ENCODE measurements around the gene AGAP3.
A peak's percentile ranks its signal among the peaks of the same experiment; 100 is the strongest.

AGAP3 gene

GRCh38 chr7:151172273-151173141 is 86.2 kb downstream of the AGAP3 start:
- in situ Hi-C loops (cut with MboI; ENCODE audit: low pct_unique_long_range_greater_than_20kb, low sequenced_read_pairs), result no loop called here
- peak; percentile 80 for DNase-seq

DNA sequence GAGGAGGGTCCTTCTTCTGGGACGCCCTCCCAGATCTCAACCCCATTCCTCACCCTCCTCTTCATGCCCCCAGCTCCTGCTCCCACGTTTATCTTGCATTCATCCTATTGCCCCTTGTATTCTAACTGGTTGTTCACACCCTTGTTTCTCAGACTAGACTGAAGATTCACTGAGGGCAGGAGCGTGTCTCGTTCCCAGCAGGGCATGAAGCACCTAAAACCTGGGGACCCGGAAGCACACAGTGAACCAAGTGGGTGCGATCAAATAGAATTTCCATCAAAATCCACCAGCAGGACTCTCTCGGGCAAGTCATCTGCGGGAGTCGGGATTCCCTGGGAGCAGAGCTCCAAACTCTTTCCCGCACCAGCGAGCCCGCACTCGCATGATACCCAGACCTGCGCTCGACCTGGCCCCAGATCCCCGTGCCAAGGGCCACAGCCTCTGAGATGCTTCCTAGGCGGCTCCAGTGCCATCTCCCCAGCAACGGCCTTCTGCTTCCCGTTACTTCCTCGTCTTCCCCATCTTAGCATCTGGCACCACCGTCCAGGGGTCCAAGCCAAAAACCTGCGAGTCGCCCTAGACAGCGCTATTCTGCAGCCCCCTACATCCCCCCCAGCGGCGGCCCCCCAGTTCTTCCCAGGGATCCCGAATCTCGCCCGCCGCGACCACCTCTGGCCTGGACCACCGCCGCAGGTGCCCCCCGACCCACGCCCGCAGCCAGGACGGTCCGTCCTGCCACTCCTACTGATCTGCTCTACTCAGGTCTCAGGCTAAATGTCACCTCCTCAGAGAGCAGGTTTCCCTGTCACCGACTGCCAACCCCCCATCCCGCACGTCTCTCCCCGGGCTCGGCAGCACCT is 87.3 kb downstream of the AGAP3 start:
- no peak for DNase-seq
- in situ Hi-C loops (cut with MboI; ENCODE audit: low pct_unique_long_range_greater_than_20kb, low sequenced_read_pairs), result no loop called here

GRCh38 chr7:151174246-151175046 is 88.2 kb downstream of the AGAP3 start:
- in situ Hi-C loops (cut with MboI; ENCODE audit: low pct_unique_long_range_greater_than_20kb, low sequenced_read_pairs), result no loop called here
- DNase-seq, result no peak

- no peak for DNase-seq
- in situ Hi-C loops (cut with MboI; ENCODE audit: low pct_unique_long_range_greater_than_20kb, low sequenced_read_pairs), result no loop called here
Observed at GRCh38 chr7:151175047-151175792, 88.9 kb downstream of the AGAP3 start.

- no peak for DNase-seq
- in situ Hi-C loops (cut with MboI; ENCODE audit: low pct_unique_long_range_greater_than_20kb, low sequenced_read_pairs), result no loop called here
Observed at GRCh38 chr7:151175793-151176311, 89.6 kb downstream of the AGAP3 start.

DNA sequence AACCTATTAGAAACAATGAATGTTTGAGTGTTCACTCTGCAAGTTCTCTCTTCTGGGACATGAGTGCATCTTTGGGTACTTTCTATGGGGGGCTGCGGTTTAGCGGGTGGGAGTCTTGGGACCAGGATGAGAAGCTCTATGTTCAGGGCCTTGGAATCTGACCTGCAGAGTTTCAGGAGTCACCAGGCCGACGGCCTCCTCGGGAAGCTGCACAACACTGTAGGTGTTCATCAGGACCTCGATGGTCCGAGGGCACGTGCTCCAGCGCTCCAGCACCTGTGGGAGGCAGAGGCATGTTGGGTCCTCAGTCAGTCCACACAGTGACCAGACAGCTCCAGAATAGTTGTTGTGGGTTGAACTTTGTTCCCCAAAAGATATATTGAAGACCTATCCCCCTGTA is 90.1 kb downstream of the AGAP3 start:
- in situ Hi-C loops (cut with MboI; ENCODE audit: low pct_unique_long_range_greater_than_20kb, low sequenced_read_pairs), result no loop called here
- no peak for DNase-seq

DNA sequence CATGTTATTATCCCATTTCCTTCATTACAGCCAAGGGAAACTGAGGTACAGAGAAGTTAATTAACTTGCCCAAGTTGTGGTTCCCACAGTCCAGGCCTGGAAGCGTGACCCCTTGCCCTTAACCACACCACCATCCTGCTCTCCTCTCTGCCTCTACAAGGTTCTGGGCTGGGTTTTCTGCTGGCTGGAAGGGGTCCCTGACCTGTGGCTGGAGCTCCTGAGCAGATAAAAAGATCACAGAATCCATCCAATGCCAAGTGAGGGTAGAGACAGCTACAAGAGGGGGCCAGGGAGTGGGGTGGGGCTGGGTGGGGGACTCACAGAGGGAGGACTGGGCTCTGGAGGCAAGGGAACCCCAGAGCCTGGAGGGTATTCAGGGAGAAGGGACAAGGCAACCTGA is 91.0 kb downstream of the AGAP3 start:
- no peak for DNase-seq
- in situ Hi-C loops (cut with MboI; ENCODE audit: low pct_unique_long_range_greater_than_20kb, low sequenced_read_pairs), result no loop called here

GRCh38 chr7:151178236-151178635 is 92.0 kb downstream of the AGAP3 start:
- in situ Hi-C loops (cut with MboI; ENCODE audit: low pct_unique_long_range_greater_than_20kb, low sequenced_read_pairs), result no loop called here
- no peak for DNase-seq

DNA sequence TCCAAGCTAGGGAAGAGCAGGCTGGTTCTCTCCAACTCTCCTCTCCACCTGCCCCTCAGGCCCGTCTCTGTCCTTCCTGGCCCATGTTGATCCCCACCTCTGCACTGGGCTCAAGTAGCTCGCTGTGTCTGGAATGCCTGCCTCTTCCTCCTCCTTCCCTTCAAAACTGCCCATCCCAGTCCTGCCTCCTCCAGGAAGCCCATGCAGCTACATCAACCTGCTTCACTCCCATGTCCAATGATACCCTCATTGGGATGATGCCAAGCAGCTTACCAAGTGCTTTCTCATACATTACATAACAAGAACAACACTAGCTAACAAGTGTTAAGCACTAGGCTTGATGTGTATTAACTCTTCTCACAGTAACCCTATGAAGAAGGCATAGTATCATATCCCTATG is 92.6 kb downstream of the AGAP3 start:
- DNase-seq, result no peak
- in situ Hi-C loops (cut with MboI; ENCODE audit: low pct_unique_long_range_greater_than_20kb, low sequenced_read_pairs), result no loop called here

- in situ Hi-C loops (cut with MboI; ENCODE audit: low pct_unique_long_range_greater_than_20kb, low sequenced_read_pairs), result no loop called here
- no peak for DNase-seq
Observed at GRCh38 chr7:151179287-151179860, 93.1 kb downstream of the AGAP3 start.

GRCh38 chr7:151179946-151180345 is 93.7 kb downstream of the AGAP3 start:
- DNase-seq, result no peak
- in situ Hi-C loops (cut with MboI; ENCODE audit: low pct_unique_long_range_greater_than_20kb, low sequenced_read_pairs), result no loop called here

DNA sequence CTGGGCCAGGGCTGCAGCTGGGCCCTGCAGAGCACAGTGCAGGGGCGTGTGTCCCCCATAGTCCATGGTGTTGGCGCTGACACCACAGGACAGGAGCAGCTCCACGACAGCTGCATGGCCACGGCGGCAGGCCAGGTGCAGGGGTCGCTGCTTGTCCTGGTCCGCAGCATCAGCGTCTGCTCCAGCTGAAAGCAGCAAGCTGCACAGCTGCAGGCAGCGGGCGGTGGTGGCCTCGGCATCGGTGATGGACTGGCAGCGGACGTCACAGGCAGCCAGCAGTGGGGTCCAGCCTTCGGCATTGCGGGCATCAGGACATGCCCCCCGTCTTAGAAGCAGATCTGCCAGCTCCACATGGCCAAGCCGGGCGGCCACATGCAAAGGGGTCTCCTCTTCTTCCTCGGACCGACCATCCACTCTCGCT is 94.7 kb downstream of the AGAP3 start:
- no peak for DNase-seq
- in situ Hi-C loops (cut with MboI; ENCODE audit: low pct_unique_long_range_greater_than_20kb, low sequenced_read_pairs), result no loop called here

- no peak for DNase-seq
- in situ Hi-C loops (cut with MboI; ENCODE audit: low pct_unique_long_range_greater_than_20kb, low sequenced_read_pairs), result no loop called here
Observed at GRCh38 chr7:151185762-151186639, 99.7 kb downstream of the AGAP3 start.

DNA sequence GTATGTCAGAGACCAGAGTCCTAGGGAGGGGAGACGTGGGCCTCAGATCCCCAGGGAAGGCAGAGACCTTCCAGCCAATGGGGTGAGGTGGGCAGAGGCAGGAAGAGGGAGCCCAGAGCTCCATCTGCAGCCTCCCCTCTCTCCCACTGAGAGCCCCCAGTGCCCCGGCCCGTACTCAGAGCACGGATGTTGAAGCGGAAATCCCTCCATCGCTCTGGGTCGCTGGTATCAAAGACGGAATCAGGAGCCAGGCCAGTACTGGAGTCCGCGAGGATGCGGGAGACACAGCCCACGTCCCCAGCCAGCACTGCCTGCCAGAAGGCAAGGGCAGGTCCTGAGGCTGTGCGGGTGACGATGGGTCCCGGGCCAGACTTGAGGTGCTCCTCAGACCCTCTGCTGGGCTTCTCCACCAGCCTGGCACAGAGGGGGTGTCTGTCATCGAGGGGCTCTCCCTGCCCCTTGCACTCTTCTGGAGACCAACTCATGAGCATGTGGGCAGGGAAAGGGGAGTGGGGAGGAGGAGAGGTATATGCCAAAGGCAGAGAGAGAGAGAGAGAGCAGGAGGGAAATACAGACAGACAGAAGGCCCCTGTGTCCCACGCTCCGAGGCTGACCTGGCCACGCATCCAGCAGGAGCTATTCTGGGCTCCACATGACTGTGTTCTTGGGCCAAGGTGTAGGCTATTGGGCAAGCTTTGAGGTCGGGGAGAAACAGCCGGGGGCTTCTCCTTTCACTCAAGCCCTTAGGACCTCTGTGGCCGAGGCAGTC is 100.5 kb downstream of the AGAP3 start, which contains the start of gene ASB10:
ASB10 (minus strand) TSS at position 611 of the 769 bp plus-strand sequence; CDS start at position 491, 120 bp downstream.
- in situ Hi-C loops (cut with MboI; ENCODE audit: low pct_unique_long_range_greater_than_20kb, low sequenced_read_pairs), result no loop called here
- DNase-seq, result no peak

GRCh38 chr7:151187409-151188251 is 101.4 kb downstream of the AGAP3 start:
- no peak for DNase-seq
- in situ Hi-C loops (cut with MboI; ENCODE audit: low pct_unique_long_range_greater_than_20kb, low sequenced_read_pairs), result no loop called here

DNA sequence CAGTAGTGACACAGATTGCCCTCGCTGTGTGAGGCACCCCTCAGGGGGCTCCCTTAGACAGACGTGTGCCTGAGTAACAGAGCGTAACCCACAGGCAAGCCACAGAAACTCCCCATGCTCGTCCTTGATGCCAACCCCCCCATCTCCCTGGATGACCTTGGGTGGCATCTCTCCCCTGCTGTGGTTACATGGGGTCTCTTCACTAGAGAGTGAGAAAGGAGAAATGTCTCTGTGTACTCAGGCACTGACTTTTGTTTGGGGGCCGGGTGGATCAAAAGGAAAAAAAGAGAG is 101.9 kb downstream of the AGAP3 start:
- DNase-seq, result no peak
- in situ Hi-C loops (cut with MboI; ENCODE audit: low pct_unique_long_range_greater_than_20kb, low sequenced_read_pairs), result no loop called here

All from KBM-7 (cell line).